Esophagus muscularis mucosa (tissue), 4 donors: ENCODE measurements around the gene MAP1LC3A. TPM values are rescaled to one million over a fixed set of nuclear protein-coding genes. Genes with fewer than 3 reads are reported as not detected.

Experiments used
- DNase-seq: peaks from one replicate; pipeline ENCODE4 v3.0.0-alpha.2; 2017; ENCODE audit errors: extremely low spot score
- H3K27ac ChIP-seq, 4 donors: fragments of 200-600 bp; sonication (generic); replicated peaks in 1 of 4; 1 replicate in 3 of 4; 2 replicates in 1 of 4; pipeline ENCODE4 v1.5.1; 2016 to 2019; ENCODE audit warnings: mild to moderate bottlenecking in 1 of 4
- H3K27me3 ChIP-seq, 4 donors: fragments of 200-600 bp; sonication (generic); one replicate each; pipeline versions ENCODE4 v1.5.1 to v1.6.0; 2016 to 2019
- H3K36me3 ChIP-seq, 4 donors: fragments of 200-600 bp; sonication (generic); one replicate each; pipeline ENCODE4 v1.5.1; 2016 to 2019
- H3K4me1 ChIP-seq, 4 donors: fragments of 200-600 bp; sonication (generic); one replicate each; pipeline ENCODE4 v1.5.1; 2016 to 2019
- H3K4me3 ChIP-seq, 4 donors: fragments of 200-600 bp; sonication (generic); 1 replicate in 2 of 4; 2 replicates in 2 of 4; pipeline ENCODE4 v1.5.1; 2016 to 2019; ENCODE audit warnings: mild to moderate bottlenecking in 4 of 4, moderate library complexity in 1 of 4
- H3K9me3 ChIP-seq, 4 donors: fragments of 200-600 bp; sonication (generic); 1 replicate in 3 of 4; 2 replicates in 1 of 4; pipeline ENCODE4 v1.5.1; 2016 to 2019
- CTCF ChIP-seq, 3 experiments: fragments of 200-600 bp in 2 of 3; fragments of 450-650 bp in 1 of 3; sonication (generic) in 2 of 3; IDR thresholded peaks; one replicate each; pipeline ENCODE4 v1.5.1; 2017 to 2019; ENCODE audit warnings: antibody characterized with exemption in 3 of 3, mild to moderate bottlenecking in 2 of 3, moderate library complexity in 1 of 3
- EP300 ChIP-seq: sonication (generic); formaldehyde crosslinking; IDR thresholded peaks from one replicate; pipeline ENCODE4 v1.6.1; 2017; ENCODE audit warnings: antibody characterized with exemption
- POLR2A ChIP-seq: fragments of 450-650 bp; IDR thresholded peaks from one replicate; pipeline ENCODE4 v1.6.1; 2017; ENCODE audit warnings: antibody characterized with exemption, moderate library complexity, mild to moderate bottlenecking, low read depth
- POLR2AphosphoS5 ChIP-seq, 2 donors: sonication (generic); formaldehyde crosslinking; IDR thresholded peaks; one replicate each; pipeline ENCODE4 v1.6.1; 2017; ENCODE audit warnings: antibody characterized with exemption in 2 of 2
- WGBS: methylation state at CpG from one replicate; pipeline ENCODE4 v1.1.5; 2018; 5-methylcytosine and 5-hydroxymethylcytosine counted together
- intact Hi-C: fragments of 100-400 bp; cut with DNase I; formaldehyde crosslinking; loops from one replicate; pipeline ENCODE4 v1.15.1; 2023
- total RNA-seq, 4 donors: library from RNA; depleted of rRNA; stranded (reverse); fragments of >200 nt; gene quantifications; one replicate each; pipeline versions ENCODE4 v1.1.0 to v1.2.1, GENCODE V29; 2016

MAP1LC3A gene
- total RNA-seq, 4 donors from 2014 or later, result 83.9 to 152 (median 111) TPM

GRCh38 chr20:34532756-34533155 lies 25.8 kb upstream of the MAP1LC3A start:
- H3K27me3 ChIP-seq, result no peaks in the 10 kb centered on the region
- no peak for DNase-seq
- H3K27ac ChIP-seq, result no peak overlapping the region
- TF ChIP-seq CTCF (IDR thresholded peaks at IDR 0.05), result no peak
- H3K4me3 ChIP-seq, result no peak overlapping the region
- intact Hi-C loops, result no loop called here
- peaks cover 19 to 45% (median 31%) of the 10 kb centered on the region in 4 donors for H3K4me1 ChIP-seq
- WGBS, result 85% methylated on average over 3 of the region's 7 CpGs
- no peaks in the 10 kb centered on the region for H3K9me3 ChIP-seq
- H3K36me3 ChIP-seq, result peaks cover 42 to 98% (median 85%) of the 10 kb centered on the region in 4 donors

GRCh38 chr20:34534391-34535165 lies 23.9 kb upstream of the MAP1LC3A start:
- DNase-seq, result no peak
- 88% methylated on average over 6 of the region's 15 CpGs for WGBS
- Histone ChIP-seq H3K4me3 (no peak overlapping the region), H3K4me1 (peaks cover 12 to 32% (median 21%) of the 10 kb centered on the region in 4 donors), H3K27ac (no peak overlapping the region), H3K27me3 (no peaks in the 10 kb centered on the region), H3K9me3 (no peaks in the 10 kb centered on the region), H3K36me3 (peaks cover 39 to 99% (median 82%) of the 10 kb centered on the region in 4 donors)
- TF ChIP-seq POLR2A (no peak), EP300 (no peak), POLR2AphosphoS5 (IDR thresholded peaks at IDR 0.05) (no peak), CTCF (IDR thresholded peaks at IDR 0.05) (no peak)
- intact Hi-C loops, result no loop called here

- Histone ChIP-seq H3K4me3 (no peak overlapping the region), H3K4me1 (peaks cover 6 to 25% (median 13%) of the 10 kb centered on the region in 4 donors), H3K27me3 (no peaks in the 10 kb centered on the region), H3K9me3 (no peaks in the 10 kb centered on the region), H3K27ac (no peak overlapping the region), H3K36me3 (peaks cover 40 to 99% (median 82%) of the 10 kb centered on the region in 4 donors)
- no peak for DNase-seq
- intact Hi-C loops, result no loop called here
- TF ChIP-seq EP300 (no peak), POLR2AphosphoS5 (IDR thresholded peaks at IDR 0.05) (no peak), POLR2A (no peak), CTCF (IDR thresholded peaks at IDR 0.05) (no peak)
- 89% methylated on average over 15 of the region's 15 CpGs for WGBS
Observed at GRCh38 chr20:34535301-34535840, 23.1 kb upstream of the MAP1LC3A start.

- no peak for DNase-seq
- H3K27me3 ChIP-seq, result no peaks in the 10 kb centered on the region
- peaks cover 45 to 99% (median 83%) of the 10 kb centered on the region in 4 donors for H3K36me3 ChIP-seq
- peaks cover 6 to 20% (median 11%) of the 10 kb centered on the region in 4 donors for H3K4me1 ChIP-seq
- no peaks in the 10 kb centered on the region for H3K9me3 ChIP-seq
- intact Hi-C loops, result no loop called here
- H3K4me3 ChIP-seq, result no peak overlapping the region
- H3K27ac ChIP-seq, result no peak overlapping the region
- 100% methylated on average over 2 of the region's 2 CpGs for WGBS
- TF ChIP-seq CTCF (IDR thresholded peaks at IDR 0.05), result no peak
- TF ChIP-seq EP300, result no peak
- no peak for TF ChIP-seq POLR2AphosphoS5 (IDR thresholded peaks at IDR 0.05)
- no peak for TF ChIP-seq POLR2A
Observed at GRCh38 chr20:34535857-34536256, 22.7 kb upstream of the MAP1LC3A start.
